RKO (cell line): Measurements from ENCODE around the gene IPO9.

Experiments used
- DNase-seq: peaks from one replicate; pipeline ENCODE4 v3.0.0-alpha.2; 2016; ENCODE audit warnings: low spot score

IPO9 gene

GRCh38 chr1:201906336-201906735, 77.4 kb downstream of the IPO9 start:
- DNase-seq, result no peak

GRCh38 chr1:201907621-201908020, 78.7 kb downstream of the IPO9 start:
- no peak for DNase-seq

- no peak for DNase-seq
These were observed 83.0 kb downstream of the IPO9 start for GRCh38 chr1:201911826-201912571.

- DNase-seq, result no peak
These were observed 83.9 kb downstream of the IPO9 start for GRCh38 chr1:201912832-201913231.

- DNase-seq, result no peak
These were observed 85.7 kb downstream of the IPO9 start for GRCh38 chr1:201914456-201915235.

GRCh38 chr1:201916649-201917249, 87.8 kb downstream of the IPO9 start:
- peak; percentile 35 for DNase-seq

- DNase-seq, result peak; percentile 49
These were observed 88.5 kb downstream of the IPO9 start for GRCh38 chr1:201917362-201918033.

- no peak for DNase-seq
These were observed 89.4 kb downstream of the IPO9 start for GRCh38 chr1:201918343-201918742.

GRCh38 chr1:201921952-201922558, 93.1 kb downstream of the IPO9 start:
- no peak for DNase-seq

GRCh38 chr1:201925301-201925567, 96.3 kb downstream of the IPO9 start:
- DNase-seq, result no peak

GRCh38 chr1:201925981-201926645, 97.2 kb downstream of the IPO9 start:
- DNase-seq, result no peak

GRCh38 chr1:201928266-201928665, 99.3 kb downstream of the IPO9 start:
- no peak for DNase-seq

- no peak for DNase-seq
These were observed 101.2 kb downstream of the IPO9 start for GRCh38 chr1:201930137-201930536.

- DNase-seq, result no peak
These were observed 101.8 kb downstream of the IPO9 start for GRCh38 chr1:201930803-201931202.
